HG03108 (cell line): ENCODE data around the gene MED13L.

Experiments
- ATAC-seq: cut with Tn5 transposase; IDR thresholded peaks from one replicate; pipeline ENCODE4 v1.9.1; 2021; ENCODE audit warnings: moderate library complexity; ENCODE audit not compliant: unreplicated experiment

The MED13L gene

GRCh38 chr12:116278667-116279066, 1.2 kb upstream of the MED13L start:
- no peak for ATAC-seq

GRCh38 chr12:116278279-116278626, 760 bp upstream of the MED13L start:
- no peak for ATAC-seq

- peak; percentile 30 for ATAC-seq
These were observed 634 bp downstream of the MED13L start for GRCh38 chr12:116276652-116277466.

- ATAC-seq, result no peak
These were observed 2.7 kb downstream of the MED13L start for GRCh38 chr12:116274551-116275375.

DNA sequence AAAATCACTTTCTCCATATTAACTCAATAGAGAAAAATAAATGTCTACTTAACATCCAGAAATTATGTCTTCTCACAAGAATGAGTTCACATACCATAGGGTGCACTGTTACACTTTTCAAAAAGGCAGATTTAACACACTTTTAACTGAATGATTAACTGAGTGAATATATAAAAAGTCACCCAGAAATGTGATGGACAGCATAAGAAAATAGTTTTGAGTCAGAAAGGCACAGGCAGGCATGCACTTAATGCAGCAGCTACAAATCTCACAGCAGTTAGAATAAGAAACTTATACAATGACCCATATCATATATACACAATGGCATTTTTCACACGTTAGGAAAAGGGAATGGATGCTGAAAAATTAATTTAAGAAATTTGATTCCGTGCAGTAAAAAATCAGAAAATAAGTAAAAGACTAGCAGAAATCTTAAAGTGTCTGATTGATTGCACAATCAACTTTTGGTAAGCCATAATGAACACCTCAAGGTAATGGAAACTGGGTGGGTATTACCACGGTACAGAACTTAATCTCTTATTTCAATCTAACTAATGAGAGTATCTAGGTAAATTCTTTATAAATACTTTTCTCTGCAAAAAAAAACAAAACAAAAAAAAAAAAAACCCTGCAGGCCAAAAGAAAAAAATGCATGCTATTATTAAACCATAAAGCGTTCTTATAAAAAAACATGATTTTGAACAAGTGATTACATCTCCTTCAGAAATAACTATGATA, 3.5 kb downstream of the MED13L start:
- ATAC-seq, result no peak

DNA sequence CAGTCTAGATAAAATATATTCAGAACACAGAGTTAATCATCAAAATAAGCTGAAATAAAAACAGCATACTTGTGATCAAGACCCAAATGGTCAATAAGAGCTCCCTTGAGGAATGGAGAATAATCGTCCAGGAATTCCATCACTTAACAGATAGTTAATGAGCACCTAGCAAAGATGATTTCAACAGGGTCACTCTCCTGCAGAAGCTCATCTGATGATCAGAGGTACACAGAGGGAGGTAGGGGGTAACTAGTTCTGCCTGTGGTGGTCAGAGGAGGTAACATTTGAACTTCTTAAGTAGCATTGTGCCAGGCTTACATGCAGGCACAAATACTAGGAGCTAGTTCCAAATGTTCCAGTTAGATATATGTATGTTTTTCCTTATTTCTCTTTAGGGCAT, 9.5 kb downstream of the MED13L start:
- ATAC-seq, result no peak

DNA sequence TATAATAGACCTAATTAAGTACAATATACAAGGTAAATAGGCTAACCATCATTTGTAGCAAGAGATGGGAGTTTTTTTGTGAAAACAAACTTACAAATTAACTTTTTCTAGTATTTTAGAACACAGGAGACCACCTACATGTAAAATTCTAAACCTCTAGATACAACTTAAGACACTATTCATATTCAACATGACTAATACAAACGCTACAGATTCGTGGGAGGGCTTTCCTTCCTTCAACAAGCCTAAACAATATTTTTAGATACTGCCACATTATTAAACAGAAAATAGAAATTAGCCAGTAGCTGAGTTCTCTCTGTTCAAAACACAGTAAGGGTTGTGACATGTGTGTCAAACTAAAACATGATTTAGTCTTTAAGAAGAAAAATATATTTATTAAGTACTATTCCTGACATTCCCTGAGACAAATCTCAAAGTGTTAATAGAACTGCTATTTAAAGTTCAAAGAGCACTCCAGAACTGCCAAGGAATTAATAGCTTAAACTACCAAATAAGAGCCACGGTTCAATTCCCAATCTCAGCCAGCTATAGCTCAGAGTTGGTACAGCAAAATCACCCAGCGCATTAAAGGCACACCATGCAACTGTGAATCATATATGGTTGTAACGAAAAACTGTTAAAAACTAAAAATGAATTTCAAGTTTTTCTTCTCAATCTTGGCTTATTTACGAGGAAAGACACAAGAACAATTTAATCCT, 10.7 kb downstream of the MED13L start:
- ATAC-seq, result no peak

- no peak for ATAC-seq
These were observed 11.3 kb downstream of the MED13L start for GRCh38 chr12:116266168-116266601.

- no peak for ATAC-seq
These were observed 11.9 kb downstream of the MED13L start for GRCh38 chr12:116265351-116266147.

DNA sequence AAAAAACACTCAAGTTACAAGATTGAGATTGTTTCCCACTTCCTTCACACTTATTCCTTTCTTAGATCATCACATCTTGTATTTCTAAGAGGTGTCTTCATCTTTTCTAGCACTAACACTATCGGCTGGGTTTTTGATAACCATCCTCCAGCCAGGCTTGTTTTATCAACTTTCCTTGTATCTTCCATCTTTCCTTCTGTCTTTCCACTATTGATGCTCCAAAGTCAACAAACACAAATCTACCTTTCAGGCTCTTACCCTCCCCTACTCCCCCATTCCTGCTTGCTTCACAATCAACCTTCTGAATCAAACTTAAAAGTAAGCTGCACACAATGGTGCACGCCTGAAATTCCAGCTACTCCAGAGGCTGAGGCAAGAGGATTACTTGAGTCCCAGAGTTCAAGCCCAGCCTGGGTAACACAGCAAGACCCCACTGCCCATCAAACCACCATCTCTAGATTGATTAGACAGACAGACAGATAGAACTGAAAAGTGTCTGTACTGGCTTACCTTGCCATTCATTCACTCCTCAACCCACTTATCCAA, 12.9 kb downstream of the MED13L start:
- ATAC-seq, result no peak

- no peak for ATAC-seq
These were observed 13.6 kb downstream of the MED13L start for GRCh38 chr12:116263844-116264243.

- no peak for ATAC-seq
These were observed 14.1 kb downstream of the MED13L start for GRCh38 chr12:116263431-116263830.

- ATAC-seq, result no peak
These were observed 14.8 kb downstream of the MED13L start for GRCh38 chr12:116262741-116263140.

DNA sequence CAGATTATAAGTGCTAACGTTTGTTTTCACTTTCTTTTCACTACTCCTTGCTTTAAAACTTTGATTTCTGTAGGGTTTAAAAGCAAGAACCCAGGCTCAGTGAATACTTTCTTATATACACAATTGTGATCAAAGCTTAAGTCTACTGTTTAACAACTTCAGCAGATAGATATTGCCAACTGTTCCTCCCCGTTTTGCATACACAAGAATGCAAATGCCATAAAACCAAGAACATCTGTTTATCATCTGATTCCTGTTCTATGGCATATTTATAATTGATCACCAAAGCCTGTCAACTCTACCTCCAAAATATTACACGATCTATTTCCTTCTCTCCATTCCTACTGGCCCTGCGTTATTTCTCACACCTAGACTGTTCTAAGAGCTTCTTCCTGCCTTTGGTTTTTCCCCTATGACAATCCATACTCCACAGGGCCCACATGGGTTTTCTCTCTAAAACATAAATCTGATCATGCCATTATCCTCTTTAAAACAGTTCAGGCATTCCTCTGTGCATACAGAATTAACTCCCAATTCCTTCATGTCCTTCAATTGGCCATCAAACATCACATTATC, 15.9 kb downstream of the MED13L start:
- ATAC-seq, result no peak

DNA sequence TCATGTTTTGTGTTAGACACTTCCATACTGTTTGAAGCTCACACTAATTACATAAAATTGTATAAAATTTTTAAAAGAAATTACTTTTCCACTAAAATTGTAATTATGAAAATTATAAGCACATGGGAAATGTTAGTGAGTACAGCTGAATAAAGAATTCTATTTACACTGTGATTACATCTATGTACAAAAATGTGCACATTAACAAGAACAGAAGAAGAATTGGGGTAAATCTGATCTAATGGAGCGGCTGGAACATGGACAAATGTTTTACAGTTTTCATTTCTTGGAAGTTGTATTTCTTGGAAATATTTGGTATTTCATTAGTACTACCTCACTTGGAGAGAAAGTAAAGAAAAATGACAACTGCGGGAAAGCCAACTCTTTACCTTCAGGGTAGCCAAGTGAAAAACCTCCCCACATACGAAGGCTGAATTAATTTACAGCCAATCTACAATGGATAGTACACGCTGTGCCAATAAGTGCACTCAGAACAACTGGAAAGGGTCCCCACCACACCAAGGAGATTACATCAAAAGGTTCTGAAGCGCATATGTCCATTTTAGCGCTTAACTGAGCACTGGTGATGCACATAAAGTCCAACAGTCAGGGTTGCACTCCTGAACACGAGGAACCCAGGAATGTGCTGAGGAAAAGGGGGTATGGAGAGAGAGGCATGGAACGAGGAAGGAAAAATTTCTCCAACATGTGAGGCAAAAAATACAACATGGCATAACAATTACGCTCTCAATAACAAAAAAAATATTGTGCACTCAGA, 17.5 kb downstream of the MED13L start:
- ATAC-seq, result no peak

DNA sequence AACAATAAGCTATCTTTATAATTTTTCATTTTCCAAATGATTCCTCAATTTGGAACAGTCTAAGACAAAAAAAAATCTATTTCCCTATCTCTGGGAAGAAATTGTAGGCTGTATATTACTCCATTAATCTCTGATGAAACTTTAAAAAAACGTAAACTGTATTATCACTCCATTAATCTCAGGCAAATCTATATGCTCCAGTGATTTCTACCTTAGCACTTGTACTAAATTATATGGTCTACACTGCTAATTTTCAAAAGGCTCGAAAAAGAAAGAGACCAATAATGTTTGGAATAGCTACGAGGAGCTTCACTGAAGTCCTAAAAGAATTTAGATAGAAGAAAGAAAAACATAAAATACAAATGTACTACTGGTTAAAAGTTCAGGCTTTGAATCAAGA, 19.7 kb downstream of the MED13L start:
- ATAC-seq, result no peak

GRCh38 chr12:116257215-116257614, 20.3 kb downstream of the MED13L start:
- no peak for ATAC-seq

- no peak for ATAC-seq
These were observed 27.6 kb downstream of the MED13L start for GRCh38 chr12:116249938-116250337.

GRCh38 chr12:116248930-116249329, 28.6 kb downstream of the MED13L start:
- ATAC-seq, result no peak
